Non-pigmented ciliary epithelial cell (primary cell): ENCODE results near the gene SRRM1.
"Not testable (repeated sequence)": the region's sequence is repeated elsewhere in the genome, so short reads cannot be mapped to it uniquely, and the experiment has no call there.

Experiments
- DNase-seq: peaks from one replicate; pipeline ENCODE4 v3.0.0-alpha.2; 2010; ENCODE audit warnings: low read depth

SRRM1 gene

DNA sequence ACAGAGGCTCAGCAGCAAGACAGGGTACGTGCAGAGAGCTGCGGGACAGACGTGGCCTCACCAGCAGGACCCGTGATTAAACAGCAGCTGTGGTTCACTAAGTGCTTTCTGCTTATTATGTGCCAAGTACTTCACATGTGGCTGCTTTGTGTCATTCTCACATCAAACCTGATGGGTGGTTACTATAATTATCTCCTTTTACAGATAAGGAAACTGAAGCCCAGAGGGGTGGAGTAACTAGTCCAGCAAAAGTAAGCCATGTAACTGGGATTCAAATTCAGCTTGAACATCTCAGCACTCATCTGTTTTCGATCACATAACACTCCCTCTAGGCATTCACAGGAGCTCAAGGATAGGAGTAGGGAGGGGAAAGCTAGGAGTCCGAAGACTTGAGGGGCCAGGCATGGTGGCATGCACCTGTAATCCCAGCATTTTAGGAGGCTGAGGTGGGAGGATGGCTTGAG lies 51.3 kb downstream of the SRRM1 start:
- no peak for DNase-seq

- no peak for DNase-seq
These were observed 52.3 kb downstream of the SRRM1 start for GRCh38 chr1:24695202-24695974.

- no peak for DNase-seq
These were observed 53.1 kb downstream of the SRRM1 start for GRCh38 chr1:24696041-24696755.

GRCh38 chr1:24696756-24697330 lies 53.7 kb downstream of the SRRM1 start:
- DNase-seq, result no peak

DNA sequence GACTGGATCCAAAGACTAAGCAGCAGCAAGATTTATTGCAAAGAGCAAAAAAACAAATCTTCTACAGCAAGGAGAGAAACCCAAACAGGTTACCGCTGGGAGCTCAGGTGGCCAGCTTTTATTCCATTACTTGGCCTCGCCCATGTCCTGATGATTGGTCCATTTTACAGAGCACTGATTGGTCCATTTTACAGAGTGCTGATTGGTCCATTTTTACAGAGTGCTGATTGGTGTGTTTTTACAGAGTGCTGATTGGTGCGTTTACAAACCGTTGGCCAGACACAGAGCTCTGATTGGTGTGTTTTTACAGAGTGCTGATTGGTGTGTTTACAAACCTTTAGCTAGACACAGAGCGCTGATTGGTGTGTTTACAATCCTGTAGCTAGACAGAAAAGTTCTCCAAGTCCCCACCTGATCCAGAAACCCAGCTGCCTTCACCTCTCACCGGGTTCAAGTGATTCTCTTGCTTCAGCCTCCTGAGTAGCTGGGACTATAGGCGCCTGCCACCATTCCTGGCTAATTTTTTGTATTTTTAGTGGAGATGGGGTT lies 54.4 kb downstream of the SRRM1 start:
- DNase-seq, result not testable (repeated sequence)

GRCh38 chr1:24698326-24698725 lies 55.2 kb downstream of the SRRM1 start:
- not testable (repeated sequence) for DNase-seq

- DNase-seq, result no peak
These were observed 56.5 kb downstream of the SRRM1 start for GRCh38 chr1:24699628-24700027.

GRCh38 chr1:24702511-24703293 lies 59.6 kb downstream of the SRRM1 start:
- DNase-seq, result no peak

- no peak for DNase-seq
These were observed 61.5 kb downstream of the SRRM1 start for GRCh38 chr1:24704411-24705259.

GRCh38 chr1:24705260-24706073 lies 62.4 kb downstream of the SRRM1 start:
- DNase-seq, result no peak

GRCh38 chr1:24706074-24706389 lies 62.9 kb downstream of the SRRM1 start:
- not testable (repeated sequence) for DNase-seq

DNA sequence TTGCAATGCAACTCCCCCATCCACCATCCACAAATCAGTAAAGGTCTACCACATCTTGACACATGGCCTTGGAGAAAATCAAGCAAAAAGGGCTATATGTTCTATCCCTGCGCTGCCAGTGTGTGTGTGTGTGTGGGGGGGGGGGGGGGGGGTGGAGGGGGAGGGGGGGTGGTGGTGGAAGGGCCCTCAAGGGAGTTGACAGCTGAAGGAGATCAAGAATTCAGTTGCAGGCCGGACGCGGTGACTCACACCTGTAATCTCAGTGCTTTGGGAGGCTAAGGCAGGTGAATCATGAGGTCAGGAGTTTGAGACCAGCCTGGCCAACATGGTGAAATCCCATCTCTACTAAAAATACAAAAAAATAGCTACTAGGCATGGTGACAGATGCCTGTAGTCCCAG lies 64.6 kb downstream of the SRRM1 start:
- no peak for DNase-seq

DNA sequence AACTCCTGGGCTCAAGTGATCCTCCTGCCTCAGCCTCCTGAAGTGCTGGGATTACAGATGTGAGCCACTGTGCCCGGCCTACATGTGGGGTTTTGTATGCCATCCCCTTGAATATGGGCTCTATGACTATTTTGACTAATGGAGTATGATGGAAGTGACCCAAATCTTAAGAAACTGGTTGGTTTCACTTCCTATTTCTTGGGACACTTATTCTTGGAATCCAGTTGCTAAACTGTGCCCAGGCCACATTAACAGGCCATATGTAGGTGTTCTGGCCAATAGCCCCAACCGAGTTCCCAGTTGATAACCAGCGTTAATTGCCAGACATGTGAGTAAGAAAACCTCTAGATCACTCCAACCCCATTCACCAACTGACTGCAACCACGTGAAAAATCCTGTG lies 65.8 kb downstream of the SRRM1 start:
- DNase-seq, result no peak

- DNase-seq, result no peak
These were observed 66.8 kb downstream of the SRRM1 start for GRCh38 chr1:24709791-24710441.

DNA sequence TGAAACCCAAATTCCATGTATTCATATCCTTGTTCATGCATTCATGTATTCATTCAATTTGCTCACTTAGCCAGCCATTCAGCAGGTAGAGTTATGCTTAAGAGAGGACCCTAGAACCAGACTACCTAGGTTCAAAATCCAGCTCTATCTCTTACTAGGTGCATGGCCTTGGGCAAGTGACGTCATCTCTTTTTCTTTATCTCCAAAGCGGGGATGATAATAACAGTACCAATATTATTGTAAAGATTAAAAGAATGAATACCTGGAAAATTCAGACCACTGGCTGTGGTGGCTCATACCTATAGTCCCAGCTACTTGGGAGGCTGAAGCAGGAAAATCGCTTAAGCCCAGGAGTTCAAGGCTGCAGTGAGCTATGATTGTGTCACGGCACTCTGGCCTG lies 68.2 kb downstream of the SRRM1 start:
- no peak for DNase-seq

- DNase-seq, result no peak
These were observed 70.1 kb downstream of the SRRM1 start for GRCh38 chr1:24713176-24713575.

DNA sequence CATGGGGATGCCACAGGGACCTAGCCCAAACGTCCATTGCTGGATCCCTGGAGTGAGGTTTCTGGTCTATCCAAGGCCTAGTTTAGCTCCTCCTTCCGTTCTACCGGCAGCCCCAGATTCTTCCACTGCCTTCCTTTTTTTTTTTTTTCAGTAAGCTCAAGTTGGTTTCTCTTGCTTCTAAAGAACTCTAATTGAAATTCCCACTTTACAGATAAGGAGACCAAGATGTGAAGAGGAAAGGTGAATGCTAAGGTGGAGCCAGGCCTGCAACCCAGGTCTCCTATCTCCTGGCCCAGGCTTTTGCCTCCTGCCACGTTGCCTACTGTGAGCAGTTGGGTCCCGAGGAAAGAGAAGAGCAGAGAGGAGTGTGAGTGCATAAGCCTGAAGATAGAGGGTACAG lies 70.6 kb downstream of the SRRM1 start:
- DNase-seq, result no peak

DNA sequence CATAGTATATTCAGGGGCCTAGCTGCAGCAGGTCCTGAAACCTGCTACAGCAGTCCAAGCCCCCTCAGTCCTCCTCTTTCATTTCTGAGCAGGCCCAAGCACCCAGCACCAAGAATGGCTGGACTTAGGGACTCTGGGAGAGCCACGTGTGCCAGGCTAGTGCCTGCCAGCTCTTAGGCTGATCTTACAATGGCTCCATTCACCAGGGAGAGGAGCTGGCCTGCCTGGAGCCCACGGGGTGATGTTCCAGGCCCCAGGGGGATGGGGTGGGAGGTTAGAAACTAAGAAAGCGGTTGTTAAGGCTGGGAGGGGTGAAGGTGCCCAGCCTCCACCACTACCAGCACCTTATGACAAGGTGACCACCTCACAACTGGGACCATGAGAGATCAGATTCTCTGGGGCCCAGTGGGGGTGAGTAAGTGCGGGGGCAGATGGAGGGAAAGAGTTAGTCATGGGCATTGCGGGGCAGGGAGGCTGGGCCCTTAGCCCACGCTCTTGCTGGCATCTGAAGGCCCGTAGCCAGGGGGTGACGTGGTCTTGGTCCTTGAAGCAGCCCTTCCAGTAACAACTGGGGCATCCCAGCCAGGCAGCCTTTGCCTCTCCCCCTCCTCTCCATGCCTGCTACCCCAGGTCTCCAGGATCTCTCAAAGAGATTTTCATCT lies 71.9 kb downstream of the SRRM1 start:
- no peak for DNase-seq

DNA sequence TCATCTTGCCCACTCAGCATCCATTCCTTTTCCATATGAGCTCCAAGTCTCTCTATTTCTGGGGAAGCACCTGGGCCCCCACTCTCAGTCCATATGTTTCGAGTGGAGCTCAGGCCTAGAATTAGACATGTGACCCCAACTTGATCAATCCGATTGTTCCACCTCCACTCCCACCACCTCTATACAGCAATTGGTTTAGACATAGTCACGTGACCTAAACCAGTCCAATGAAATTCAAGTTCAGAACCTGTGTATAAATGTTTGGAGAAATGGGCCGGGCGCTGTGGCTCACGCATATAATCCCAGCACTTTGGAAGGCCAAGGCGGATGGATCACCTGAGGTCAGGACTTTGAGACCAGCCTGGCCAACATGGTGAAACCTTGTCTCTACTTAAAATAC lies 72.6 kb downstream of the SRRM1 start:
- no peak for DNase-seq
